GM12878 (cell line): ENCODE data around the gene MORF4L2. TPM values are rescaled to one million over a fixed set of nuclear protein-coding genes. Genes with fewer than 3 reads are reported as not detected.

Experiments
- ATAC-seq: fragments of 200-7000 bp; cut with Tn5 transposase; 3 replicates; pipeline ENCODE4 v1.9.1; 2020; ENCODE audit warnings: mild to moderate bottlenecking, moderate library complexity
- BruUV-seq: library from RNA; stranded (reverse); fragments of 400-500 nt; replicated peaks from 2 replicates; lab custom pipeline; 2021; lab: Mats Ljungman, UMichigan
- CTCF ChIA-PET: fragments of 300-600 bp; sonication (Branson Sonifier 250); formaldehyde crosslinking; extraction: SDS; loops from one replicate; lab custom pipeline; 2021; ENCODE audit warnings: inconsistent platforms; lab: Yijun Ruan, JAX
- POLR2A ChIA-PET: fragments of 350-600 bp; formaldehyde crosslinking; extraction: SDS; loops from one replicate; lab custom pipeline; 2021; ENCODE audit warnings: inconsistent platforms; lab: Charles Lee
- RAD21 ChIA-PET: fragments of 300-600 bp; sonication (Branson Sonifier 250); formaldehyde crosslinking; loops from one replicate; lab custom pipeline; 2023; ENCODE audit warnings: antibody characterized with exemption; ENCODE audit not compliant: unreplicated experiment; lab: Charles Lee
- SMC1A ChIA-PET: fragments of 300-600 bp; sonication (Branson Sonifier 250); formaldehyde crosslinking; loops from one replicate; lab custom pipeline; 2023; ENCODE audit not compliant: unreplicated experiment, uncharacterized antibody; lab: Charles Lee
- DNase-seq: peaks from one replicate; pipeline ENCODE4 v3.0.0-alpha.2; 2011; ENCODE audit warnings: low read depth, low spot score
- FAIRE-seq: peaks from 3 replicates; lab custom pipeline; 2011; peaks lifted over from hg19 to GRCh38; lab: Jason Lieb, UNC
- H2AFZ ChIP-seq: 2 replicates; pipeline ENCODE4 v1.6.0; 2011; ENCODE audit warnings: low read depth, low read length, control low read depth; ENCODE audit not compliant: control insufficient read depth
- H3K27ac ChIP-seq: 2 replicates; pipeline ENCODE4 v1.5.1; 2011; ENCODE audit warnings: control low read depth; ENCODE audit not compliant: control insufficient read depth, insufficient read depth
- H3K27me3 ChIP-seq, 2 experiments: replicated peaks in 1 of 2; 2 replicates each; pipeline versions ENCODE4 v1.6.0 to v1.6.1; 2011; ENCODE audit warnings: low read length in 1 of 2; ENCODE audit not compliant: control insufficient read depth in 2 of 2, insufficient read depth in 2 of 2
- H3K36me3 ChIP-seq, 2 experiments: 2 replicates each; pipeline ENCODE4 v1.5.1; 2011; ENCODE audit warnings: low read length in 1 of 2; ENCODE audit not compliant: control insufficient read depth in 2 of 2, insufficient read depth in 2 of 2
- H3K4me1 ChIP-seq: 2 replicates; pipeline ENCODE4 v1.6.1; 2011; ENCODE audit warnings: mild to moderate bottlenecking, low read length, moderate library complexity, mixed read lengths; ENCODE audit not compliant: control insufficient read depth, insufficient read depth
- H3K4me2 ChIP-seq: 2 replicates; pipeline ENCODE4 v1.6.0; 2011; ENCODE audit warnings: control low read depth; ENCODE audit not compliant: control insufficient read depth, insufficient read depth
- H3K4me3 ChIP-seq: fragments of 200-600 bp; sonication (generic); 2 replicates; pipeline ENCODE4 v1.5.1; 2016
- H3K79me2 ChIP-seq: 2 replicates; pipeline ENCODE4 v1.6.0; 2011; ENCODE audit warnings: low read length; ENCODE audit not compliant: control insufficient read depth, insufficient read depth
- H3K9ac ChIP-seq: 2 replicates; pipeline ENCODE4 v1.8.0; 2011; ENCODE audit warnings: low read length, control low read depth, mixed read lengths; ENCODE audit not compliant: control insufficient read depth, insufficient read depth
- H3K9me3 ChIP-seq: replicated peaks from 3 replicates; pipeline ENCODE4 v1.5.1; 2011; ENCODE audit warnings: mild to moderate bottlenecking, low read length; ENCODE audit not compliant: control insufficient read depth, insufficient read depth
- H4K20me1 ChIP-seq: 2 replicates; pipeline ENCODE4 v1.6.0; 2011; ENCODE audit not compliant: control insufficient read depth, insufficient read depth
- GATAD2B ChIP-seq: fragments of 450-650 bp; conservative IDR thresholded peaks from 2 replicates; pipeline ENCODE4 v1.6.1; 2017; ENCODE audit warnings: low read depth, mild to moderate bottlenecking, moderate library complexity
- MYC ChIP-seq: IDR thresholded peaks from 2 replicates; pipeline ENCODE4 v1.6.1; 2011; ENCODE audit warnings: mild to moderate bottlenecking, low read length, moderate library complexity, inconsistent platforms; ENCODE audit not compliant: insufficient read depth, insufficient replicate concordance, insufficient read length, severe bottlenecking
- TBL1XR1 ChIP-seq: IDR thresholded peaks from 2 replicates; pipeline ENCODE4 v1.6.1; 2012; ENCODE audit warnings: low read depth, low read length, improper control_type of control experiment
- YBX1 ChIP-seq: fragments of 450-650 bp; IDR thresholded peaks from 2 replicates; pipeline ENCODE4 v1.6.1; 2016; ENCODE audit warnings: antibody characterized with exemption
- WGBS: methylation state at CpG from one replicate; pipeline ENCODE4 v1.1.6; 2016; ENCODE audit warnings: low lambda C conversion rate; ENCODE audit not compliant: insufficient replicate concordance, insufficient coverage; ENCODE audit errors: missing lambda C conversion rate; 5-methylcytosine and 5-hydroxymethylcytosine counted together
- in situ Hi-C: fragments of 300-500 bp; cut with MboI; formaldehyde crosslinking; loops from 9 replicates; pipeline ENCODE4 v1.14.3; 2018; ENCODE audit warnings: mixed read lengths
- intact Hi-C: fragments of 100-400 bp; cut with micrococcal nuclease; formaldehyde crosslinking; loops from one replicate; pipeline ENCODE4 v1.14.2; 2022; ENCODE audit not compliant: unreplicated experiment
- polyA plus RNA-seq, 11 experiments: library from polyadenylated mRNA; depleted of rRNA in 4 of 11; unstranded in 6 of 11; stranded (reverse) in 5 of 11; fragments of >200 nt; fragmentation: Nextera tagmentation in 4 of 11; fragmentation: Illumina TruSeq in 1 of 11; extraction: Ambion mirVana in 4 of 11; extraction: Trizol in 1 of 11; gene quantifications; 1 replicate in 1 of 11; 2 replicates in 10 of 11; pipeline versions ENCODE4 v1.2.1 to v1.2.3, GENCODE V29; 2011 to 2016; ENCODE audit warnings: inconsistent platforms in 2 of 11, missing spikeins in 2 of 11, low read depth in 1 of 11
- total RNA-seq, 4 experiments: library from RNA; depleted of rRNA in 3 of 4; stranded (reverse); fragments of >200 nt in 3 of 4; fragmentation: Illumina TruSeq in 1 of 4; extraction: Trizol in 1 of 4; gene quantifications; 2 replicates each; pipeline versions ENCODE4 v1.2.1 to v1.2.3, GENCODE V29; 2013 to 2021
- TF ChIP-seq, protein P1 (sequence below): fragments of 450-650 bp; IDR thresholded peaks from 2 replicates; pipeline ENCODE4 v1.6.1; 2018; ENCODE audit warnings: borderline replicate concordance, mild to moderate bottlenecking; ENCODE audit not compliant: partially characterized antibody
- TF ChIP-seq, protein P2 (sequence below): IDR thresholded peaks from 2 replicates; pipeline ENCODE4 v1.6.1; 2012; ENCODE audit warnings: mild to moderate bottlenecking, low read depth, low read length
- TF ChIP-seq, protein P3 (sequence below): fragments of 450-650 bp; formaldehyde crosslinking; IDR thresholded peaks from 2 replicates; pipeline ENCODE4 v1.4.0; 2020; ENCODE audit warnings: mild to moderate bottlenecking, moderate library complexity
- TF ChIP-seq, protein P4 (sequence below): fragments of 450-650 bp; IDR thresholded peaks from 2 replicates; pipeline ENCODE4 v1.6.1; 2016; ENCODE audit warnings: mild to moderate bottlenecking, moderate library complexity, borderline replicate concordance

Gene MORF4L2
- total and polyA plus RNA-seq, 10 of the 15 experiments (the other 5 are each of a cell fraction or from before 2014, with no cell fraction given), result 118 to 311 (median 199) TPM

DNA sequence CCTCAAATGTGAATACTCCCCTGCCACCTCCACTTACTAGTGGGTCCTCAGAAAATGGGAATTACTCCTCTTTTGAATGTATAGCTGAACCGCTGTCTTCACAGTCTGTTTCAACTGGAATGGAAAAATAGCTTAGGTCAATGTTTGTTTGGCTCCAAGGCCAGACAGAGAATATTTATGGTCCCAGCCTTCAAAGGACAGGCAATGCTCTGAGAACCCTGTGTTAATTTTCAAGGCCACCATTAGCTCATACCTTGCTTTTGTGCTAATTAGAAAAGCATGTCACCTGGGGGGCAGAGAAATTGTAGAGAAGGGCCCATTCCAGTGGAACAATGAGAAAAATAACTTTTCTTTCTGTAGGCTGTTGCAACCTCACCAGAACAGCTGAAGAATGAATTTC is 4.6 kb upstream of the MORF4L2 start:
- no peak overlapping the region for H3K27ac ChIP-seq
- no peaks in the 10 kb centered on the region for H3K27me3 ChIP-seq
- H2AFZ ChIP-seq, result no peak overlapping the region
- no peak for ATAC-seq
- DNase-seq, result no peak
- peaks cover 6% of the 10 kb centered on the region for H3K79me2 ChIP-seq
- no peak overlapping the region for H3K9ac ChIP-seq
- H3K4me2 ChIP-seq, result no peak overlapping the region
- no peaks in the 10 kb centered on the region for H3K4me1 ChIP-seq
- WGBS, result 50% methylated on average over 1 of the region's 1 CpG
- SMC1A ChIA-PET, result interaction anchor here (1.0 to 1.7 kb wide), 3 partner anchors 19 to 173 kb away, joined by 3 to 7 read pairs (median 3); no protein-coding TSS in a partner anchor
- in situ Hi-C loops, result no loop called here
- intact Hi-C loops, result no loop called here
- RAD21 ChIA-PET, result interaction anchor here (0.6 kb wide), 1 partner anchor 201 kb away, joined by 4 read pairs; no protein-coding TSS in a partner anchor
- no peak overlapping the region for H3K4me3 ChIP-seq
- CTCF ChIA-PET, result interaction anchor here (0.6 to 3.7 kb wide), 9 partner anchors 18 to 158 kb away, joined by 3 to 25 read pairs (median 4); partner anchors contain the start of genes RAB9B and TMEM31
- H3K9me3 ChIP-seq, result no peaks in the 10 kb centered on the region; the same call in 2 of the 3 replicates
- FAIRE-seq, result no peak
- no peaks in the 10 kb centered on the region for H3K36me3 ChIP-seq
- BruUV-seq, result no TSS peak
- H4K20me1 ChIP-seq, result no peaks in the 10 kb centered on the region
- POLR2A ChIA-PET, result no interaction called here
- no peak for TF ChIP-seq TBL1XR1
- no peak for TF ChIP-seq YBX1
- TF ChIP-seq, protein P1, sequence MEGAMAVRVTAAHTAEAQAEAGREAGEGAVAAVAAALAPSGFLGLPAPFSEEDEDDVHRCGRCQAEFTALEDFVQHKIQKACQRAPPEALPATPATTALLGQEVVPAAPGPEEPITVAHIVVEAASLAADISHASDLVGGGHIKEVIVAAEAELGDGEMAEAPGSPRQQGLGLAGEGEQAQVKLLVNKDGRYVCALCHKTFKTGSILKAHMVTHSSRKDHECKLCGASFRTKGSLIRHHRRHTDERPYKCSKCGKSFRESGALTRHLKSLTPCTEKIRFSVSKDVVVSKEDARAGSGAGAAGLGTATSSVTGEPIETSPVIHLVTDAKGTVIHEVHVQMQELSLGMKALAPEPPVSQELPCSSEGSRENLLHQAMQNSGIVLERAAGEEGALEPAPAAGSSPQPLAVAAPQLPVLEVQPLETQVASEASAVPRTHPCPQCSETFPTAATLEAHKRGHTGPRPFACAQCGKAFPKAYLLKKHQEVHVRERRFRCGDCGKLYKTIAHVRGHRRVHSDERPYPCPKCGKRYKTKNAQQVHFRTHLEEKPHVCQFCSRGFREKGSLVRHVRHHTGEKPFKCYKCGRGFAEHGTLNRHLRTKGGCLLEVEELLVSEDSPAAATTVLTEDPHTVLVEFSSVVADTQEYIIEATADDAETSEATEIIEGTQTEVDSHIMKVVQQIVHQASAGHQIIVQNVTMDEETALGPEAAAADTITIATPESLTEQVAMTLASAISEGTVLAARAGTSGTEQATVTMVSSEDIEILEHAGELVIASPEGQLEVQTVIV, result no peak
- no peak for TF ChIP-seq GATAD2B
- no peak for TF ChIP-seq MYC
- TF ChIP-seq, protein P2, sequence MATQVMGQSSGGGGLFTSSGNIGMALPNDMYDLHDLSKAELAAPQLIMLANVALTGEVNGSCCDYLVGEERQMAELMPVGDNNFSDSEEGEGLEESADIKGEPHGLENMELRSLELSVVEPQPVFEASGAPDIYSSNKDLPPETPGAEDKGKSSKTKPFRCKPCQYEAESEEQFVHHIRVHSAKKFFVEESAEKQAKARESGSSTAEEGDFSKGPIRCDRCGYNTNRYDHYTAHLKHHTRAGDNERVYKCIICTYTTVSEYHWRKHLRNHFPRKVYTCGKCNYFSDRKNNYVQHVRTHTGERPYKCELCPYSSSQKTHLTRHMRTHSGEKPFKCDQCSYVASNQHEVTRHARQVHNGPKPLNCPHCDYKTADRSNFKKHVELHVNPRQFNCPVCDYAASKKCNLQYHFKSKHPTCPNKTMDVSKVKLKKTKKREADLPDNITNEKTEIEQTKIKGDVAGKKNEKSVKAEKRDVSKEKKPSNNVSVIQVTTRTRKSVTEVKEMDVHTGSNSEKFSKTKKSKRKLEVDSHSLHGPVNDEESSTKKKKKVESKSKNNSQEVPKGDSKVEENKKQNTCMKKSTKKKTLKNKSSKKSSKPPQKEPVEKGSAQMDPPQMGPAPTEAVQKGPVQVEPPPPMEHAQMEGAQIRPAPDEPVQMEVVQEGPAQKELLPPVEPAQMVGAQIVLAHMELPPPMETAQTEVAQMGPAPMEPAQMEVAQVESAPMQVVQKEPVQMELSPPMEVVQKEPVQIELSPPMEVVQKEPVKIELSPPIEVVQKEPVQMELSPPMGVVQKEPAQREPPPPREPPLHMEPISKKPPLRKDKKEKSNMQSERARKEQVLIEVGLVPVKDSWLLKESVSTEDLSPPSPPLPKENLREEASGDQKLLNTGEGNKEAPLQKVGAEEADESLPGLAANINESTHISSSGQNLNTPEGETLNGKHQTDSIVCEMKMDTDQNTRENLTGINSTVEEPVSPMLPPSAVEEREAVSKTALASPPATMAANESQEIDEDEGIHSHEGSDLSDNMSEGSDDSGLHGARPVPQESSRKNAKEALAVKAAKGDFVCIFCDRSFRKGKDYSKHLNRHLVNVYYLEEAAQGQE, result no peak
- TF ChIP-seq, protein P3, sequence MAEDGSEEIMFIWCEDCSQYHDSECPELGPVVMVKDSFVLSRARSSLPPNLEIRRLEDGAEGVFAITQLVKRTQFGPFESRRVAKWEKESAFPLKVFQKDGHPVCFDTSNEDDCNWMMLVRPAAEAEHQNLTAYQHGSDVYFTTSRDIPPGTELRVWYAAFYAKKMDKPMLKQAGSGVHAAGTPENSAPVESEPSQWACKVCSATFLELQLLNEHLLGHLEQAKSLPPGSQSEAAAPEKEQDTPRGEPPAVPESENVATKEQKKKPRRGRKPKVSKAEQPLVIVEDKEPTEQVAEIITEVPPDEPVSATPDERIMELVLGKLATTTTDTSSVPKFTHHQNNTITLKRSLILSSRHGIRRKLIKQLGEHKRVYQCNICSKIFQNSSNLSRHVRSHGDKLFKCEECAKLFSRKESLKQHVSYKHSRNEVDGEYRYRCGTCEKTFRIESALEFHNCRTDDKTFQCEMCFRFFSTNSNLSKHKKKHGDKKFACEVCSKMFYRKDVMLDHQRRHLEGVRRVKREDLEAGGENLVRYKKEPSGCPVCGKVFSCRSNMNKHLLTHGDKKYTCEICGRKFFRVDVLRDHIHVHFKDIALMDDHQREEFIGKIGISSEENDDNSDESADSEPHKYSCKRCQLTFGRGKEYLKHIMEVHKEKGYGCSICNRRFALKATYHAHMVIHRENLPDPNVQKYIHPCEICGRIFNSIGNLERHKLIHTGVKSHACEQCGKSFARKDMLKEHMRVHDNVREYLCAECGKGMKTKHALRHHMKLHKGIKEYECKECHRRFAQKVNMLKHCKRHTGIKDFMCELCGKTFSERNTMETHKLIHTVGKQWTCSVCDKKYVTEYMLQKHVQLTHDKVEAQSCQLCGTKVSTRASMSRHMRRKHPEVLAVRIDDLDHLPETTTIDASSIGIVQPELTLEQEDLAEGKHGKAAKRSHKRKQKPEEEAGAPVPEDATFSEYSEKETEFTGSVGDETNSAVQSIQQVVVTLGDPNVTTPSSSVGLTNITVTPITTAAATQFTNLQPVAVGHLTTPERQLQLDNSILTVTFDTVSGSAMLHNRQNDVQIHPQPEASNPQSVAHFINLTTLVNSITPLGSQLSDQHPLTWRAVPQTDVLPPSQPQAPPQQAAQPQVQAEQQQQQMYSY, result no peak
- TF ChIP-seq, protein P4, sequence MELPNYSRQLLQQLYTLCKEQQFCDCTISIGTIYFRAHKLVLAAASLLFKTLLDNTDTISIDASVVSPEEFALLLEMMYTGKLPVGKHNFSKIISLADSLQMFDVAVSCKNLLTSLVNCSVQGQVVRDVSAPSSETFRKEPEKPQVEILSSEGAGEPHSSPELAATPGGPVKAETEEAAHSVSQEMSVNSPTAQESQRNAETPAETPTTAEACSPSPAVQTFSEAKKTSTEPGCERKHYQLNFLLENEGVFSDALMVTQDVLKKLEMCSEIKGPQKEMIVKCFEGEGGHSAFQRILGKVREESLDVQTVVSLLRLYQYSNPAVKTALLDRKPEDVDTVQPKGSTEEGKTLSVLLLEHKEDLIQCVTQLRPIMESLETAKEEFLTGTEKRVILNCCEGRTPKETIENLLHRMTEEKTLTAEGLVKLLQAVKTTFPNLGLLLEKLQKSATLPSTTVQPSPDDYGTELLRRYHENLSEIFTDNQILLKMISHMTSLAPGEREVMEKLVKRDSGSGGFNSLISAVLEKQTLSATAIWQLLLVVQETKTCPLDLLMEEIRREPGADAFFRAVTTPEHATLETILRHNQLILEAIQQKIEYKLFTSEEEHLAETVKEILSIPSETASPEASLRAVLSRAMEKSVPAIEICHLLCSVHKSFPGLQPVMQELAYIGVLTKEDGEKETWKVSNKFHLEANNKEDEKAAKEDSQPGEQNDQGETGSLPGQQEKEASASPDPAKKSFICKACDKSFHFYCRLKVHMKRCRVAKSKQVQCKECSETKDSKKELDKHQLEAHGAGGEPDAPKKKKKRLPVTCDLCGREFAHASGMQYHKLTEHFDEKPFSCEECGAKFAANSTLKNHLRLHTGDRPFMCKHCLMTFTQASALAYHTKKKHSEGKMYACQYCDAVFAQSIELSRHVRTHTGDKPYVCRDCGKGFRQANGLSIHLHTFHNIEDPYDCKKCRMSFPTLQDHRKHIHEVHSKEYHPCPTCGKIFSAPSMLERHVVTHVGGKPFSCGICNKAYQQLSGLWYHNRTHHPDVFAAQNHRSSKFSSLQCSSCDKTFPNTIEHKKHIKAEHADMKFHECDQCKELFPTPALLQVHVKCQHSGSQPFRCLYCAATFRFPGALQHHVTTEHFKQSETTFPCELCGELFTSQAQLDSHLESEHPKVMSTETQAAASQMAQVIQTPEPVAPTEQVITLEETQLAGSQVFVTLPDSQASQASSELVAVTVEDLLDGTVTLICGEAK, result no peak
